AG04449 (cell line): ENCODE data around the gene ARMC5.

Experiments used
- CTCF ChIA-PET: fragments of 350-600 bp; formaldehyde crosslinking; extraction: SDS; loops from one replicate; lab custom pipeline; 2021; ENCODE audit warnings: antibody characterized with exemption; lab: Yijun Ruan, JAX
- POLR2A ChIA-PET: fragments of 400-600, 350-600 bp; formaldehyde crosslinking; extraction: SDS; loops from one replicate; lab custom pipeline; 2020; ENCODE audit warnings: antibody characterized with exemption, inconsistent platforms; lab: Yijun Ruan, JAX
- DNase-seq: peaks from one replicate; pipeline ENCODE4 v3.0.0-alpha.2; 2010; ENCODE audit warnings: low read depth, low spot score
- H3K4me3 ChIP-seq: 2 replicates; pipeline ENCODE4 v1.5.1; 2011; ENCODE audit warnings: low read depth, mild to moderate bottlenecking, control low read depth, low read length
- TF ChIP-seq, protein P1 (sequence below): IDR thresholded peaks from one replicate; pipeline ENCODE4 v1.5.1; 2011; ENCODE audit warnings: mild to moderate bottlenecking, moderate library complexity, low read length, control low read depth, inconsistent platforms; ENCODE audit not compliant: insufficient read depth; ENCODE audit errors: missing control alignments

ARMC5 gene

DNA sequence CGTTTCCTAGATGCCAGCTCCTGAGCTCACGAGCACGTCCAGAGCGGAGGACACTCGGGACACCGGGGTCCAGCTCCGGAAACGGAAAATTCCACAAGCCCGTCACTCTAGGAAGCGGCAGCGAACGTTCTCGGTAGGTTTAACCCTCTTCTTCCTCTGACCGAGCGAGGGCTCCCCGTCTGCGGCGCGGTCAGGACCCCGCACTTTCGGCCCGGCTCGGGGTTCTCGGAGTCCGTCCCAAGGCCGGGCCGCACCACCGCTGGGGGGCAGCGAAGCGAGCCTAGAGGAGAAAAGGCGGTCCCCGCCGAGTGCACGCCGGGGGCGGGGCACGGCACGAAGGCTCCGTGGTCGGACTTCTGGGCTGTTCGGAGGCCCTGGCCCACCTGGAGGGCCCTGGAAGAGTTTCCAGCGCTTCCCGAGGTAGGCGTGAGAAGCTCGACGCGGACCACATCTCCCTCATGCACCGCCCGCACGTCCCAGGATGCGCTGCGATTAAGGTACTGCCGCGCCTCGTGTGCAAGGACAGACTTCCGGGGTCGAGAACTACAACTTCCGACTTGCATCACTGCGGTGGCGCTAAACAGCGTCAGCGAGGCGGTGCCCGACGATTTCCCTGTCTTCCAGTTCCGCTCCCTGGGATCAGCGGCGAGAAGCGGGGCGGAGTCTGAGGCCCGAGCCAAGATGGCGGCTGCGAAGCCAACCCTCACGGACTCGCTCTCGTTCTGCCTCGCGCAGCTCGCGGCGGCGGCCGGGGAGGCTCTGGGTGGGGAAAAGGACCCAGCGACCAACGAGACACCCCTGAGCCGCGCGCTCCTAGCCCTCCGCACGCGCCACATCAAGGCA, at the start of gene ARMC5:
ARMC5 (plus strand) TSS at position 658 of the 843 bp plus-strand sequence; CDS start at position 682, 24 bp downstream.
- ChIA-PET POLR2A (interaction anchor here (0.9 to 3.8 kb wide), 9 partner anchors 12 to 341 kb away, joined by 3 to 25 read pairs (median 6); partner anchors contain the start of genes FUS, KAT8, RUSF1 and SLC5A2), CTCF (interaction anchor here (0.6 to 11.7 kb wide), 21 partner anchors 9 to 505 kb away, joined by 3 to 134 read pairs (median 5); partner anchors contain the start of genes HSD3B7, TGFB1I1, TRIM72 and ZNF267)
- DNase-seq = peak; percentile 90
- peak within 1 kb of the TSS; percentile 64 for H3K4me3 ChIP-seq
- TF ChIP-seq, protein P1, sequence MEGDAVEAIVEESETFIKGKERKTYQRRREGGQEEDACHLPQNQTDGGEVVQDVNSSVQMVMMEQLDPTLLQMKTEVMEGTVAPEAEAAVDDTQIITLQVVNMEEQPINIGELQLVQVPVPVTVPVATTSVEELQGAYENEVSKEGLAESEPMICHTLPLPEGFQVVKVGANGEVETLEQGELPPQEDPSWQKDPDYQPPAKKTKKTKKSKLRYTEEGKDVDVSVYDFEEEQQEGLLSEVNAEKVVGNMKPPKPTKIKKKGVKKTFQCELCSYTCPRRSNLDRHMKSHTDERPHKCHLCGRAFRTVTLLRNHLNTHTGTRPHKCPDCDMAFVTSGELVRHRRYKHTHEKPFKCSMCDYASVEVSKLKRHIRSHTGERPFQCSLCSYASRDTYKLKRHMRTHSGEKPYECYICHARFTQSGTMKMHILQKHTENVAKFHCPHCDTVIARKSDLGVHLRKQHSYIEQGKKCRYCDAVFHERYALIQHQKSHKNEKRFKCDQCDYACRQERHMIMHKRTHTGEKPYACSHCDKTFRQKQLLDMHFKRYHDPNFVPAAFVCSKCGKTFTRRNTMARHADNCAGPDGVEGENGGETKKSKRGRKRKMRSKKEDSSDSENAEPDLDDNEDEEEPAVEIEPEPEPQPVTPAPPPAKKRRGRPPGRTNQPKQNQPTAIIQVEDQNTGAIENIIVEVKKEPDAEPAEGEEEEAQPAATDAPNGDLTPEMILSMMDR = peak; percentile 79

GRCh38 chr16:31410082-31410481, 49.2 kb upstream of the ARMC5 start:
- no peak for DNase-seq
- H3K4me3 ChIP-seq = no peak overlapping the region
- ChIA-PET POLR2A (no interaction called here), CTCF (no interaction called here)
- TF ChIP-seq, protein P1 = no peak

- ChIA-PET POLR2A (no interaction called here), CTCF (no interaction called here)
- DNase-seq = no peak
- TF ChIP-seq, protein P1 = no peak
- no peak overlapping the region for H3K4me3 ChIP-seq
These were observed 48.1 kb upstream of the ARMC5 start for GRCh38 chr16:31411024-31411844.

DNA sequence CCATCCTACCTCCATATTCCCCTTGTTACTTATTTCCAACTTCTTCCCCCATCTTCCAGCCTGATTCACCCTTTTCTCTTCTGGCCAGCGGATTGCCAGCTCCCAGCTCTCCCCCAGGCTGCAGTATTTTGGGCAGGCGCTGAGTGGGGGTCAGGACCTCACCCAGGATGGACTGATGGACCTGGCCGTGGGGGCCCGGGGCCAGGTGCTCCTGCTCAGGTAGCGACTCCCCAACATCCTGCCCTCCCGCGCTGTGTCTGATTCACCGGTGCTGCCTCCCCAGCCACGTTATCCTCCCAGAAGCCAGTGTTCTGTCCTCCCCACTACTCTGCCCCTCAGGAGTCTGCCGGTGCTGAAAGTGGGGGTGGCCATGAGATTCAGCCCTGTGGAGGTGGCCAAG, 46.6 kb upstream of the ARMC5 start:
- TF ChIP-seq, protein P1 = no peak
- DNase-seq = no peak
- no peak overlapping the region for H3K4me3 ChIP-seq
- POLR2A ChIA-PET = no interaction called here
- CTCF ChIA-PET = no interaction called here

- ChIA-PET POLR2A (no interaction called here), CTCF (no interaction called here)
- TF ChIP-seq, protein P1 = no peak
These were observed 45.9 kb upstream of the ARMC5 start for GRCh38 chr16:31413381-31413780.

DNA sequence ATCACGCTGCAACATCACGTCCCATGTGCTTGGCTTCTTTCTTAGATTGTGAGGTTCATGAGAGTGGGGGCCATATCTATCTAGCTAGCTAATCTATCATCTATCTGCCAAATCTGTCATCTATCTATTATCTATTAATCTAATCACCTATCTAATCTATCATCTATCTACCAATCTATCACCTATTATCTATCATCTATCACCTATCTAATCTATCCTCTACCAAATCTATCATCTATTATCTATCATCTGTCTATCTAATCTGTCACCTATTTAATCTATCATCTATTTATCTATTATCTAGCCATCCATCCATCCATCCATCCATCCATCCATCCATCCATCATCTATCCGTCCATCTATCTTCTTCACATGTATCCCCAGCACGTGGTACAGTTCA, 45.4 kb upstream of the ARMC5 start:
- CTCF ChIA-PET = no interaction called here
- POLR2A ChIA-PET = no interaction called here
- DNase-seq = no peak
- no peak overlapping the region for H3K4me3 ChIP-seq
- TF ChIP-seq, protein P1 = no peak

More at GRCh38 chr16:31413381-31413780, 45.9 kb upstream of the ARMC5 start:
- no peak for DNase-seq
- H3K4me3 ChIP-seq = no peak overlapping the region
